SK-N-SH (cell line): Measurements from ENCODE around the gene SPATA33. TPM values are rescaled to one million over a fixed set of nuclear protein-coding genes. Genes with fewer than 3 reads are reported as not detected.
"Not testable (repeated sequence)": the region's sequence is repeated elsewhere in the genome, so short reads cannot be mapped to it uniquely, and the experiment has no call there.

Source experiments
- CTCF ChIA-PET: fragments of 300-600, 350-600 bp; formaldehyde crosslinking; extraction: SDS; loops from one replicate; lab custom pipeline; 2021; lab: Yijun Ruan, JAX
- POLR2A ChIA-PET: fragments of 350-600 bp; sonication (Branson Sonifier 250); formaldehyde crosslinking; extraction: SDS; loops from one replicate; lab custom pipeline; 2020; ENCODE audit warnings: antibody characterized with exemption, inconsistent platforms; lab: Yijun Ruan, JAX
- DNase-seq: peaks from one replicate; pipeline ENCODE4 v3.0.0; 2012
- H2AFZ ChIP-seq: fragments of 200-600 bp; sonication (generic); 2 replicates; pipeline ENCODE4 v1.8.1; 2016; ENCODE audit warnings: antibody characterized with exemption, mild to moderate bottlenecking, low read depth
- H3F3A ChIP-seq: fragments of 200-600 bp; sonication (generic); replicated peaks from 2 replicates; pipeline ENCODE3; 2016; ENCODE audit warnings: antibody characterized with exemption, mild to moderate bottlenecking; ENCODE audit not compliant: insufficient read depth
- H3K27ac ChIP-seq, 2 experiments: fragments of 200-500 bp in 1 of 2; fragments of 200-600 bp in 1 of 2; sonication (Bioruptor generic) in 1 of 2; sonication (generic), shearing (Covaris generic) in 1 of 2; 2 replicates each; pipeline versions ENCODE4 v1.5.1 to v1.6.1; 2014 to 2016; ENCODE audit warnings: low read depth in 2 of 2, inconsistent platforms in 1 of 2, low read length in 1 of 2, mild to moderate bottlenecking in 1 of 2, mixed read lengths in 1 of 2
- H3K27me3 ChIP-seq: fragments of 200-600 bp; sonication (generic), shearing (Covaris generic); 2 replicates; pipeline ENCODE4 v1.6.1; 2016; ENCODE audit warnings: mixed run types; ENCODE audit not compliant: insufficient read depth
- H3K36me3 ChIP-seq, 2 experiments: fragments of 200-500 bp in 1 of 2; fragments of 200-600 bp in 1 of 2; sonication (Bioruptor generic) in 1 of 2; sonication (generic) in 1 of 2; replicated peaks in 1 of 2; 2 replicates each; pipeline versions ENCODE3 to v1.5.1; 2014 to 2016; ENCODE audit warnings: low read length in 1 of 2, mild to moderate bottlenecking in 1 of 2; ENCODE audit not compliant: insufficient read depth in 2 of 2, control insufficient read depth in 1 of 2
- H3K4me1 ChIP-seq, 2 experiments: fragments of 200-500 bp in 1 of 2; fragments of 200-600 bp in 1 of 2; sonication (Bioruptor generic) in 1 of 2; sonication (generic), shearing (Covaris generic) in 1 of 2; 2 replicates each; pipeline versions ENCODE4 v1.5.1 to v1.6.1; 2014 to 2016; ENCODE audit warnings: low read depth in 1 of 2, low read length in 1 of 2, mixed run types in 1 of 2; ENCODE audit not compliant: insufficient read depth in 2 of 2, control insufficient read depth in 1 of 2
- H3K4me2 ChIP-seq: fragments of 200-600 bp; sonication (generic), shearing (Covaris generic); 2 replicates; pipeline ENCODE4 v1.6.1; 2017; ENCODE audit warnings: mixed run types
- H3K4me3 ChIP-seq, 2 experiments: fragments of 200-500 bp in 1 of 2; fragments of 200-600 bp in 1 of 2; sonication (Bioruptor generic) in 1 of 2; sonication (generic), shearing (Covaris generic) in 1 of 2; 2 replicates each; pipeline versions ENCODE4 v1.5.1 to v1.8.1; 2014 to 2016; ENCODE audit warnings: low read depth in 2 of 2, inconsistent platforms in 1 of 2, low read length in 1 of 2, mild to moderate bottlenecking in 1 of 2, mixed read lengths in 1 of 2, moderate library complexity in 1 of 2
- H3K79me2 ChIP-seq: fragments of 200-600 bp; sonication (generic); 2 replicates; pipeline ENCODE4 v1.8.1; 2017; ENCODE audit warnings: mild to moderate bottlenecking; ENCODE audit not compliant: insufficient read depth
- H3K9ac ChIP-seq: fragments of 200-600 bp; sonication (generic); 2 replicates; pipeline ENCODE4 v1.6.1; 2017; ENCODE audit warnings: mixed run types
- H3K9me2 ChIP-seq: fragments of 200-600 bp; sonication (generic); 2 replicates; pipeline ENCODE4 v1.6.1; 2017; ENCODE audit warnings: mixed run types
- H3K9me3 ChIP-seq: fragments of 200-600 bp; sonication (generic); 2 replicates; pipeline ENCODE4 v1.6.1; 2017; ENCODE audit warnings: mixed run types, mild to moderate bottlenecking, moderate library complexity
- H4K20me1 ChIP-seq: fragments of 200-600 bp; sonication (generic); 2 replicates; pipeline ENCODE4 v1.6.1; 2017; ENCODE audit warnings: mild to moderate bottlenecking, mixed run types; ENCODE audit not compliant: insufficient read depth
- ELF1 ChIP-seq: IDR thresholded peaks from 2 replicates; pipeline ENCODE4 v1.4.0; 2012
- EP300 ChIP-seq, 2 experiments: IDR thresholded peaks; 2 replicates each; pipeline versions ENCODE4 v1.4.0 to v1.6.1; 2012; ENCODE audit warnings: borderline replicate concordance in 1 of 2, low read depth in 1 of 2, low read length in 1 of 2
- FOSL2 ChIP-seq: IDR thresholded peaks from 2 replicates; pipeline ENCODE4 v1.4.0; 2012; ENCODE audit warnings: low read depth, mild to moderate bottlenecking, moderate library complexity, borderline replicate concordance
- FOXJ3 ChIP-seq: sonication (generic); formaldehyde crosslinking; IDR thresholded peaks from 2 replicates; pipeline ENCODE4 v1.5.1; 2020; ENCODE audit warnings: mild to moderate bottlenecking, missing genetic modification reagents
- FOXM1 ChIP-seq: IDR thresholded peaks from 2 replicates; pipeline ENCODE4 v1.4.0; 2012; ENCODE audit warnings: low read depth, mild to moderate bottlenecking
- GATA2 ChIP-seq: sonication (generic); formaldehyde crosslinking; IDR thresholded peaks from 2 replicates; pipeline ENCODE4 v1.5.0; 2020; ENCODE audit warnings: mild to moderate bottlenecking, missing genetic modification reagents
- JUND ChIP-seq: IDR thresholded peaks from 2 replicates; pipeline ENCODE4 v1.4.0; 2012
- MEF2A ChIP-seq: IDR thresholded peaks from 2 replicates; pipeline ENCODE4 v1.4.0; 2012; ENCODE audit warnings: low read depth, borderline replicate concordance
- NFIC ChIP-seq: IDR thresholded peaks from 2 replicates; pipeline ENCODE4 v1.4.0; 2012; ENCODE audit warnings: borderline replicate concordance
- POLR2AphosphoS5 ChIP-seq: IDR thresholded peaks from 2 replicates; pipeline ENCODE4 v1.6.1; 2012; ENCODE audit warnings: low read depth, low read length
- TAF1 ChIP-seq: IDR thresholded peaks from 2 replicates; pipeline ENCODE4 v1.6.1; 2012; ENCODE audit warnings: low read depth, mild to moderate bottlenecking, low read length, moderate library complexity, borderline replicate concordance
- TEAD4 ChIP-seq: IDR thresholded peaks from 2 replicates; pipeline ENCODE4 v1.4.0; 2012; ENCODE audit warnings: mild to moderate bottlenecking, borderline replicate concordance; ENCODE audit not compliant: insufficient read depth
- YY1 ChIP-seq: IDR thresholded peaks from 2 replicates; pipeline ENCODE4 v1.4.0; 2012; ENCODE audit warnings: low read depth, mild to moderate bottlenecking
- WGBS: methylation state at CpG from one replicate; pipeline ENCODE4 v1.1.6; 2017; ENCODE audit warnings: low lambda C conversion rate; 5-methylcytosine and 5-hydroxymethylcytosine counted together
- polyA plus RNA-seq, 3 experiments: library from polyadenylated mRNA; depleted of rRNA; stranded (reverse); fragments of >200 nt; gene quantifications; 2 replicates each; pipeline ENCODE4 v1.2.3, GENCODE V29; 2012
- TF ChIP-seq, protein P1 (sequence below): IDR thresholded peaks from 2 replicates; pipeline ENCODE4; 2012
- TF ChIP-seq, protein P2 (sequence below): fragments of 200-600 bp; sonication (generic); IDR thresholded peaks from 2 replicates; pipeline ENCODE4 v1.6.1; 2017; ENCODE audit warnings: antibody characterized with exemption, mild to moderate bottlenecking, moderate library complexity
- TF ChIP-seq, protein P3 (sequence below): IDR thresholded peaks from 2 replicates; pipeline ENCODE4 v1.4.0; 2012; ENCODE audit warnings: low read depth
- TF ChIP-seq, protein P4 (sequence below): IDR thresholded peaks from 2 replicates; pipeline ENCODE4 v1.4.0; 2012; ENCODE audit warnings: low read depth, borderline replicate concordance
- TF ChIP-seq, protein P5 (sequence below): fragments of 150-350 bp; IDR thresholded peaks from 2 replicates; pipeline ENCODE4 v1.6.1; 2016; ENCODE audit warnings: mild to moderate bottlenecking, low read depth, low read length

Gene SPATA33
- polyA plus RNA-seq, 1 of the 3 experiments (the other 2 are of a cell fraction) = 7.2 TPM

DNA sequence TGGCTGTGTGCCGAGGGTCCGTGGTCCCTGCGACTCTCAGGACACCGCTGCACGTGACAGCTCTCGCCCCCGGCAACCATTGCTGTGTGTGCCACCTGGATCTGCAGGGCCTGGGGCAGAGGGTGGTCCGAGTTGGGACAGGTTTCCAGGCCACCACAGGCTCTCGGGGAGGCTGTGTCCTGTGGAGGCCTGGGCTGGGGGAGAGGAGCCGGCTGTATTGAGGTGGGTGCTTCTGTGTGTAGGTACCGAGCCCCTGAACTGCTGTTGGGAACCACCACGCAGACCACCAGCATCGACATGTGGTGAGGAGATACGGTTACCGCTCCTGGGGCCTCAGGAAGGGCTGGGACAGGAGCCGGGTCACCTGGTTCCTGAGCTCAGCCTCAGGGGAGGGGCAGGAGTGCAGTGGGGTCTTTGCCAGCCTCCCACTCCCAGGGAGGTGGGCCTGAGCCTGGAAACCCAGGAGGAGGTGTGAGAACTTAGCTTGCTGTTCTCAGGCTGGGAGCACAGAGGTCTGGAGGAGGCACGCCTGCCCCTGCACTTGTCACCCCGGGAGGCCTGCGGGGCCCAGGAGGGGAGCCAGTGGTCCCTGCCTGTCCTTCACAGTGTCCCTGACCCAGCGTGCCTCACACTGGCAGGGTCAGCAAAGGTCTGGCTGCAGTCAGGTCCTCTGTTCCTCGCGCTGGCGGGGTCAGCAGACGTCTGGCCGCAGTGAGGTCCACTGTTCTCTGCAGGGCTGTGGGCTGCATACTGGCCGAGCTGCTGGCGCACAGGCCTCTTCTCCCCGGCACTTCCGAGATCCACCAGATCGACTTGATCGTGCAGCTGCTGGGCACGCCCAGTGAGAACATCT, 36.5 kb downstream of the SPATA33 start:
- no peak overlapping the region for H2AFZ ChIP-seq
- H3K9ac ChIP-seq = no peak overlapping the region
- TF ChIP-seq ELF1 = no peak
- TF ChIP-seq JUND = no peak
- TF ChIP-seq, protein P1, sequence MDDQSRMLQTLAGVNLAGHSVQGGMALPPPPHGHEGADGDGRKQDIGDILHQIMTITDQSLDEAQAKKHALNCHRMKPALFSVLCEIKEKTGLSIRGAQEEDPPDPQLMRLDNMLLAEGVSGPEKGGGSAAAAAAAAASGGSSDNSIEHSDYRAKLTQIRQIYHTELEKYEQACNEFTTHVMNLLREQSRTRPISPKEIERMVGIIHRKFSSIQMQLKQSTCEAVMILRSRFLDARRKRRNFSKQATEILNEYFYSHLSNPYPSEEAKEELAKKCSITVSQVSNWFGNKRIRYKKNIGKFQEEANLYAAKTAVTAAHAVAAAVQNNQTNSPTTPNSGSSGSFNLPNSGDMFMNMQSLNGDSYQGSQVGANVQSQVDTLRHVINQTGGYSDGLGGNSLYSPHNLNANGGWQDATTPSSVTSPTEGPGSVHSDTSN = no peak
- TF ChIP-seq, protein P2, sequence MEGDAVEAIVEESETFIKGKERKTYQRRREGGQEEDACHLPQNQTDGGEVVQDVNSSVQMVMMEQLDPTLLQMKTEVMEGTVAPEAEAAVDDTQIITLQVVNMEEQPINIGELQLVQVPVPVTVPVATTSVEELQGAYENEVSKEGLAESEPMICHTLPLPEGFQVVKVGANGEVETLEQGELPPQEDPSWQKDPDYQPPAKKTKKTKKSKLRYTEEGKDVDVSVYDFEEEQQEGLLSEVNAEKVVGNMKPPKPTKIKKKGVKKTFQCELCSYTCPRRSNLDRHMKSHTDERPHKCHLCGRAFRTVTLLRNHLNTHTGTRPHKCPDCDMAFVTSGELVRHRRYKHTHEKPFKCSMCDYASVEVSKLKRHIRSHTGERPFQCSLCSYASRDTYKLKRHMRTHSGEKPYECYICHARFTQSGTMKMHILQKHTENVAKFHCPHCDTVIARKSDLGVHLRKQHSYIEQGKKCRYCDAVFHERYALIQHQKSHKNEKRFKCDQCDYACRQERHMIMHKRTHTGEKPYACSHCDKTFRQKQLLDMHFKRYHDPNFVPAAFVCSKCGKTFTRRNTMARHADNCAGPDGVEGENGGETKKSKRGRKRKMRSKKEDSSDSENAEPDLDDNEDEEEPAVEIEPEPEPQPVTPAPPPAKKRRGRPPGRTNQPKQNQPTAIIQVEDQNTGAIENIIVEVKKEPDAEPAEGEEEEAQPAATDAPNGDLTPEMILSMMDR = no peak
- no peak for TF ChIP-seq FOSL2
- no peak for TF ChIP-seq GATA2 (CRISPR knock-in tag)
- TF ChIP-seq FOXJ3 = no peak
- TF ChIP-seq NFIC = no peak
- TF ChIP-seq, protein P3, sequence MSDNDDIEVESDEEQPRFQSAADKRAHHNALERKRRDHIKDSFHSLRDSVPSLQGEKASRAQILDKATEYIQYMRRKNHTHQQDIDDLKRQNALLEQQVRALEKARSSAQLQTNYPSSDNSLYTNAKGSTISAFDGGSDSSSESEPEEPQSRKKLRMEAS = no peak
- no peak for TF ChIP-seq TEAD4
- no peak for TF ChIP-seq EP300 (IDR thresholded peaks at IDR 0.05; ENCODE audit: borderline replicate concordance in 1 of 2, low read depth in 1 of 2, low read length in 1 of 2)
- TF ChIP-seq TAF1 = no peak
- TF ChIP-seq YY1 = no peak
- no peak for TF ChIP-seq MEF2A
- TF ChIP-seq, protein P4, sequence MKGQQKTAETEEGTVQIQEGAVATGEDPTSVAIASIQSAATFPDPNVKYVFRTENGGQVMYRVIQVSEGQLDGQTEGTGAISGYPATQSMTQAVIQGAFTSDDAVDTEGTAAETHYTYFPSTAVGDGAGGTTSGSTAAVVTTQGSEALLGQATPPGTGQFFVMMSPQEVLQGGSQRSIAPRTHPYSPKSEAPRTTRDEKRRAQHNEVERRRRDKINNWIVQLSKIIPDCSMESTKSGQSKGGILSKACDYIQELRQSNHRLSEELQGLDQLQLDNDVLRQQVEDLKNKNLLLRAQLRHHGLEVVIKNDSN = no peak
- TF ChIP-seq POLR2AphosphoS5 = no peak
- no peak for TF ChIP-seq FOXM1
- TF ChIP-seq, protein P5, sequence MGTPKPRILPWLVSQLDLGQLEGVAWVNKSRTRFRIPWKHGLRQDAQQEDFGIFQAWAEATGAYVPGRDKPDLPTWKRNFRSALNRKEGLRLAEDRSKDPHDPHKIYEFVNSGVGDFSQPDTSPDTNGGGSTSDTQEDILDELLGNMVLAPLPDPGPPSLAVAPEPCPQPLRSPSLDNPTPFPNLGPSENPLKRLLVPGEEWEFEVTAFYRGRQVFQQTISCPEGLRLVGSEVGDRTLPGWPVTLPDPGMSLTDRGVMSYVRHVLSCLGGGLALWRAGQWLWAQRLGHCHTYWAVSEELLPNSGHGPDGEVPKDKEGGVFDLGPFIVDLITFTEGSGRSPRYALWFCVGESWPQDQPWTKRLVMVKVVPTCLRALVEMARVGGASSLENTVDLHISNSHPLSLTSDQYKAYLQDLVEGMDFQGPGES = no peak
- ChIA-PET CTCF (interaction anchor here (1.0 to 2.4 kb wide), 3 partner anchors 128 to 216 kb away, joined by 3 to 6 read pairs (median 3); no protein-coding TSS in a partner anchor), POLR2A (no interaction called here)
- H3K36me3 ChIP-seq = peaks cover 14 to 70% of the 10 kb centered on the region in 2 experiments
- no peaks in the 10 kb centered on the region for H3K27me3 ChIP-seq
- no peaks in the 10 kb centered on the region for H3K9me3 ChIP-seq
- DNase-seq = peak; percentile 15
- peaks cover 0 to 15% of the 10 kb centered on the region in 2 experiments; a peak in 1 of 4 replicates for H3K4me1 ChIP-seq
- H3K9me2 ChIP-seq = no peaks in the 10 kb centered on the region
- H4K20me1 ChIP-seq = peaks cover 2% of the 10 kb centered on the region; the same call in 1 of the 2 replicates
- H3F3A ChIP-seq = peaks cover under 1% of the 10 kb centered on the region
- no peak overlapping the region for H3K4me3 ChIP-seq
- H3K4me2 ChIP-seq = no peak overlapping the region
- H3K27ac ChIP-seq = no peak overlapping the region
- peaks cover 12% of the 10 kb centered on the region; the same call in 1 of the 2 replicates for H3K79me2 ChIP-seq
- 100% methylated on average over 10 of the region's 32 CpGs for WGBS

DNA sequence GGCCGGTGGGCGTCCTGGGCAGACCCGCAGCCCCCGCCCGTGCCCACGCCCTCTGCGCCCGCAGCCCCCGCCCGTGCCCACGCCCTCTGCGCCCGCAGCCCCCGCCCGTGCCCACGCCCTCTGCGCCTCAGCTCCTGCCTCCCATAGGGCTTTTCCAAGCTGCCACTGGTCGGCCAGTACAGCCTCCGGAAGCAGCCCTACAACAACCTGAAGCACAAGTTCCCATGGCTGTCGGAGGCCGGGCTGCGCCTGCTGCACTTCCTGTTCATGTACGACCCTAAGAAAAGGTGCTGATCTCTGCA, 37.1 kb downstream of the SPATA33 start:
- H3K79me2 ChIP-seq, H3F3A ChIP-seq, H3K4me3 ChIP-seq, H3K4me2 ChIP-seq, H3K9me2 ChIP-seq, H3K9me3 ChIP-seq, H3K9ac ChIP-seq, H4K20me1 ChIP-seq, H3K27ac ChIP-seq, H3K27me3 ChIP-seq, POLR2A ChIA-PET, H2AFZ ChIP-seq: not testable (repeated sequence)
- 96% methylated on average over 21 of the region's 23 CpGs for WGBS
- peaks cover 10 to 68% of the 10 kb centered on the region in 2 experiments for H3K36me3 ChIP-seq
- peak; percentile 4 for DNase-seq
- CTCF ChIA-PET = interaction anchor here (1.0 to 2.4 kb wide), 3 partner anchors 129 to 215 kb away, joined by 3 to 6 read pairs (median 3); no protein-coding TSS in a partner anchor
- peaks cover 2 to 16% of the 10 kb centered on the region in 2 experiments; a peak in 1 of 4 replicates for H3K4me1 ChIP-seq
